RWPE1 (cell line): ENCODE results near the gene ZFX.
"Not testable (repeated sequence)": the region's sequence is repeated elsewhere in the genome, so short reads cannot be mapped to it uniquely, and the experiment has no call there.

ENCODE experiments used
- CTCF ChIA-PET: fragments of 350-600 bp; sonication (Branson Sonifier 250); formaldehyde crosslinking; extraction: SDS; loops from one replicate; lab custom pipeline; 2021; lab: Yijun Ruan, JAX
- POLR2A ChIA-PET: fragments of 400-600 bp; formaldehyde crosslinking; extraction: SDS; loops from one replicate; lab custom pipeline; 2020; ENCODE audit warnings: antibody characterized with exemption; ENCODE audit not compliant: low non-redundant PET; lab: Yijun Ruan, JAX
- DNase-seq: peaks from one replicate; pipeline ENCODE4 v3.0.0; 2012; ENCODE audit warnings: low spot score
- H3K27ac ChIP-seq: fragments of 450-650 bp; 2 replicates; pipeline ENCODE4 v1.5.1; 2017
- CTCF ChIP-seq: fragments of 450-650 bp; conservative IDR thresholded peaks from 2 replicates; pipeline ENCODE4 v1.5.1; 2017; ENCODE audit warnings: low read depth, mild to moderate bottlenecking

Gene ZFX

GRCh38 chrX:24150051-24150790, 692 bp downstream of the ZFX start:
- POLR2A ChIA-PET, result no interaction called here
- CTCF ChIA-PET, result no interaction called here
- peak overlapping the region; percentile 97 for H3K27ac ChIP-seq

GRCh38 chrX:24150898-24151297, 1.4 kb downstream of the ZFX start:
- CTCF ChIA-PET, result no interaction called here
- no peak for DNase-seq
- POLR2A ChIA-PET, result no interaction called here
- H3K27ac ChIP-seq, result peak overlapping the region; percentile 97
- TF ChIP-seq CTCF, result no peak

More at GRCh38 chrX:24150051-24150790, 692 bp downstream of the ZFX start:
- peak; percentile 77 for DNase-seq
- peak; percentile 25 for TF ChIP-seq CTCF

DNA sequence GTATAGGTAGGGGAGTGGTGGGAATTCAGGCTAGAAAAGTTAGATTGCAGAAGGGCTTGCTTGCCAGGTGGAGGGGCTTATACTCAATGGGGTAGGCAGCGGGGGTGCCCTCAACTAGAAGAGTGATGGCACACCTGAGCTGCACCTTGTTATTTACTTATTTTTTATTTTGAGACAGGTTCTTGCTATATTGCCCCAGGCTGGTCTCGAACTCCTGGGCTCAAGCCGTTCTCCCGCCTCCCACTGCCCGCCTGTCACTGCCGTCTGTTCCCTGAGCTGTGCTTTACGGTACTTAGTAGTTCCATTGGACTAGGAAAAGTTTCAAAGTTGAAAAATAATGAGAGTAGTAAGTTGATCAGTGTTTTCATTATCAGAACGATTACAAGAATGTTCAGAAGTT, 2.0 kb downstream of the ZFX start:
- no peak for DNase-seq
- no peak for TF ChIP-seq CTCF
- peak overlapping the region; percentile 51 for H3K27ac ChIP-seq
- ChIA-PET POLR2A (no interaction called here), CTCF (no interaction called here)

DNA sequence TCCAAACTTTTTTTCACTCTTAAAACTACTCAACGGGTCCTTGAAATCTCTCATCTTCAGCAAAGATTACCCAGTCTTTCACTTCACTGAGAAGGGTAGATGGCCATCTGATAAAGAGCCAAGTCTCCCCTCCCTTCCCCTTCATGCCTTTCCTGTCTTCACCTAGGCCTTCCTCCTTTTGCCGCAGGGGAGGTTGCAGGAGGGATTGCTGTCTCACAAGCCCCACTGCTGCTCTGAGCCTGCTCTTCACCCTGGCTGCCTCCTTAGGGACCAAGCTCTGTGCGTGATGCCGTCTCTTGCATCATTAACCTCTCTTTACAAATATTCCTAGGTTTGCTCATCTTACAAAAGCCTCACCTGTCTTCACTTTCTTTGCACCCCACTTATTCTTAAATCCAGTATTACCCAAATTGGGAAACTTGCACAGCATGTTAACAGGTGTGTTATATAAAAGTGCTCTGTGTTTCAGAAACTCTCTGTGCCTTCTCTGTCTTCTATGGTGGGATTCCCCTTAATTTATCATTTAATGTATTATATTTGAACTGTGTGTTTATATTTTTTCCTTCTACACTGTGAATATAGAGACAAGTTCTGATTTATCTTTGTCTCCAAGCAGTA, 3.8 kb downstream of the ZFX start:
- ChIA-PET CTCF (no interaction called here), POLR2A (no interaction called here)
- no peak for TF ChIP-seq CTCF
- DNase-seq, result peak; percentile 1
- peak overlapping the region; percentile 67 for H3K27ac ChIP-seq

DNA sequence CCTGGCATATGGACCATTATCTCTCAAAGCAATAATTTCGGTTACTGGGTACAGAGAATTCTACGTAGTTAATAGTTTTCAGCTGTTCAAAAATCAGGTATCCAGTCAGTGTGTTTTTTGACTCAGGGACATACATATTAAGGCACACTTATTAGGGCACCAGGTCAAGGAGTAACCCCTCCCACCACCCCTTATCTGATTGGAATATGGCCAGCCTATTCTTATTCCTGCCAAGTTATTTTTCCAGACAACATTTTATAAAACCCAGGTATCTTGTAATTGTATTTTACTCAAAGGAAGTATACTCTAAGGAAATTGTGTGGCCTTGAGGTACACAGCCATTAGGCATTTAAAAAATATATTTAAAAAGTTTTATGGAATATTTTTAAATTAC, 4.3 kb downstream of the ZFX start:
- CTCF ChIA-PET, result no interaction called here

GRCh38 chrX:24154490-24155034, 5.0 kb downstream of the ZFX start:
- POLR2A ChIA-PET, result no interaction called here
- no peak for DNase-seq
- H3K27ac ChIP-seq, result no peak overlapping the region
- CTCF ChIA-PET, result no interaction called here
- TF ChIP-seq CTCF, result no peak

More for the DNA sequence above, 4.3 kb downstream of the ZFX start:
- DNase-seq, result no peak
- POLR2A ChIA-PET, result no interaction called here
- TF ChIP-seq CTCF, result no peak
- no peak overlapping the region for H3K27ac ChIP-seq

DNA sequence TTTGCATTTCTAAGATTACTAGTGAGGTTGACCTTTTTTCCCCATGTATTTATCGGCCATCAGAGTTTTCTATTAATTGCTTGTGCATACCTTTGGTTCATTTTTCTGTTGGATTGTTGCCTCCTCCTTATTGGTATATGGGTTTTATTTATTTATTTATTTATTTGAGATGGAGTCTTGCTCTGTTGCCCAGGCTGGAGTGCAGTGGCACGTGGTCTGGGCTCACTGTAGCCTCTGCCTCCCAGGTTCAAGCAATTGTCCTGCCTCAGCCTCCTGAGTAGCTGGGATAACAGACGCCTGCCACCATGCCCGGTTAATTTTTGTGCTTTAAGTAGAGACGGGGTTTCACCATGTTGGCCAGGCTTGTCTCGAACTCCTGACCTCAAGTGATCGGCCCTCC, 6.2 kb downstream of the ZFX start:
- POLR2A ChIA-PET, H3K27ac ChIP-seq, DNase-seq, CTCF ChIA-PET: not testable (repeated sequence)
